NCI-H2196 treated with DMSO at 0.1 percent for 48 hours (cell line): Measurements from ENCODE around the gene ADAMTS19.
"Not testable (repeated sequence)": the region's sequence is repeated elsewhere in the genome, so short reads cannot be mapped to it uniquely, and the experiment has no call there.

Source experiments
- DNase-seq: peaks from one replicate; lab custom pipeline; 2025; ENCODE audit not compliant: unreplicated experiment; lab: John Stamatoyannopoulos, UW

The ADAMTS19 gene

DNA sequence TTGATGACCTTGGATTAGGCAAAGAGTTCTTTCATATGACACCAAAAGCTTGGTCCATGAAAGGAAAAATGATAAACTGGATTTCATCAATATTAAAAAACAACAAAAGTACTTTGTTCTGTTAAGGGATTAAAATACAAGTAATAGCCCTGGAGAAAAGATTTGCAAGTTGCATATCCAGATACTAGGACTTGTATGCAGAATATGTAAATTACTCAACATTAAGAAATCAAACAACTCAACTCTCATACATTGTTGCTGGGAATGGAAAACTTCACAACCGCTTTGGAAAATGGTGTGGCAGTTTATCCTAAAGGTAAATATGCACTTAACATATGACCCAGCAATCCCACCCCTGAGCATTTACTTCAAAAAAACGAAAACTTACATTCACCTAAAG is 112.0 kb downstream of the ADAMTS19 start:
- no peak for DNase-seq

DNA sequence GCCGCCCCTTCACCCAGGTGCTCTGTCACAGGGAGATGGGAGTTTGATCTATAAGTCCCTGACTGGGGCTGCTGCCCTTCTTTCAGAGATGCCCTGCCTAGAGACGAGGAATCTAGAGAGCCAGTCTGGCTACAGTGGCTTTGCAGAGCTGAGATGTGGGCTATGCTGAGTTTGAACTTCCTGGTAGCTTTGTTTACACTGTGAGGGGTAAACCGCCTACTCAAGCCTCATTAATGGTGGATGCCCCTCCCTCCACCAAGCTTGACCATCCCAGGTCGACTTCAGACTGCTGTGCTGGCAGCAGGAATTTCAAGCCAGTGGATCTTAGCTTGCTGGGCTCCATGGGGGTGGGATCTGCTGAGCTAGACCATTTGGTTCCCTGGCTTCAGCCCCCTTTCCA is 124.4 kb downstream of the ADAMTS19 start:
- not testable (repeated sequence) for DNase-seq

DNA sequence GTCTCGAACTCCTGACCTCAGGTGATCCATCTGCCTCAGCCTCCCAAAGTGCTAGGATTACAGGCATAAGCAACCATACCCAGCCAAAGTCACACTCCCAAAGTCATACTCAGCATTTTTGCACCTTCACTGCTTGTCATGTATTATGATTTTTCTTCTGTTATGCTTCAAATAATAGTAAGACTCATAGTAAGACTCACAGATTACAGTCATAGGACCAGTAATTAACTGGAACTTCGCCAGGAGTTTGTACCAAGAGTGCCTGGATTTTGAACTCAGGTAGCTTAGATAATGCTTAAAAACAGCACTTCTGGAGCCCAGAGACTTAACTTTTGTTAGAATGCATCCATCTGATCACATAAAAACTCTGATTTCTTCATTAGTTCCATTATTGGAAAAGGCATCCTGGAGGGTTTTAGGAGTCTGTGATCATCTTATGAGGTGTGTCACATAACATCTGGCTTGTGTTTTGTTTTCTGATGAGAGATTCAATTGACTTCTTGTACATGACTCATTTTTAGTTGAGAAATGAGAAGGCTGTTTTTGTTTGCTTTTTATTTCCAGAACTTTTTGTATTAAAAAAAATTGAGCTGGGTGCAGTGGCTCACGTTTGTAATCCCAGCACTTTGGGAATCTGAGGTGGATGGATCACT is 131.5 kb downstream of the ADAMTS19 start:
- no peak for DNase-seq

DNA sequence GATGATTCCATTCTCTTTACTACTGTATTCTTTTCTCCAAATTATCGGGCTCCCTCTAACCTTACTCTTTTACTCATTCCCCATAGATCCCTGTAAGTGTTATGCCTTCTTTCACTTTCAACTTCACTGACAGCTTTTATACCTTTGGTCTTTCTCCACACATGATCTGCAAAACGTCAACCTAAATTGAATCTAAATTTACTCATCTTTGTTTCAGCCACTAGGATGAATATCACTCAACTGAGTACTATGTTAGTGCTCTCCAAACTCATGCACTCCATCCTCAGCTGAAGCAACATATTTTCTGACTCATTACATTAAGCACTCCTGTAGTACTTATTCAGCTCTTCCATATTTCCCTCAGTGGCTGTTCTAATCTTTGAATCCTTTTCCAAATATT is 133.4 kb downstream of the ADAMTS19 start:
- DNase-seq = no peak

DNA sequence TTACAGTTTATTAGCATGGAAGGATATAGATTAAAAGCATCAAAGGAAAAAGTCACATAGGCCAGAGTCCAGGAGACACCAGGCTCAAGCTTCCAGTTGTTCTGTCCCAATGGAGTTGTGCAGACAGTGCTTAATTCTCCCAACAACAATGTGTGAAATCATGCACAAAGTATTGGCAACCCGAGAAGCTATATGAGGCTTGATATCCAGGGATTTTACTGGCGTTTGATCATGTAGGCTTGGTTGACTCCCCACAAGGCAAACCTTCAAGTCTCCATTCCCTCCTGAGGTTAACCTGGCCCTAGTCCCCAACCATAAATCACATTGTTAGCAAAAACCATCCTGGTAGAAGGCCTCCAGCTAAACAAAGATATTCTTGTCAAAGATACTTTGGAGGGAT is 141.5 kb downstream of the ADAMTS19 start:
- no peak for DNase-seq

DNA sequence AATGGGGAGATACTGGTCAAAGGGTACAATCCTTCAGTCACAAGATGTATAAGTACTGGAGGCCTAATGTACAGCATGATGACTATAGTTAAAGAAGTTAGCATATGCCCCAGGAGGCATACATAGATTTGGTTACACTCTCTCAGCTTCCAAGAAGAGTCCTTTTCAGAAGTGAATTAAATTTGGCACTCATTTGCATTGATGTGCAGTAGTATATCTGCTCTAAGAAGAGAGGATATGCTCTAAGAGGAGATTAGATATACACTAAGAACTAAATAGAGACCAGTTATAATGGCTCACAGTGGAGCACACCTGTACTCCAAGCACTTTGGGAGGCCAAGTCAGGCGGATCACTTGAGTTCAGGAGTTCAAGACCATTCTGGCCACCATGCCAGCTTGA is 148.3 kb downstream of the ADAMTS19 start:
- no peak for DNase-seq

DNA sequence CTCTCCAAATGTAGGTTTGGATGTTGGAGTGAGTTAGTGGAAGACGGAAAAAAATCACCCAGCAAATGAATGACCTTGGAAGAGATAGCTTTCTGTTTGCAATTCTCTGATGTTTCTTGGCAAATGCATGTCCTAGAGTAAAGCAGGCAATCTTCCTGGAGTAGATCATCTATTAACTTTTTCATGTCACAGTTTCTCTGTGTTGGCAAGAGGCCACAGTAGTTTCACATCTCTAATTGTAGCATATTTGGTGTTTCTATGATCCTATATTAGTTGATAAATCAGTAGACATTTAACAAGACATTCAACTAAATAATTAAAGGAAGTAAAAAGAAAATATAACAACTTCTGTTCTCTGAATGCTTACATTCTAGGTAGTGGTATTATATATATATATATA is 149.6 kb downstream of the ADAMTS19 start:
- DNase-seq = no peak

DNA sequence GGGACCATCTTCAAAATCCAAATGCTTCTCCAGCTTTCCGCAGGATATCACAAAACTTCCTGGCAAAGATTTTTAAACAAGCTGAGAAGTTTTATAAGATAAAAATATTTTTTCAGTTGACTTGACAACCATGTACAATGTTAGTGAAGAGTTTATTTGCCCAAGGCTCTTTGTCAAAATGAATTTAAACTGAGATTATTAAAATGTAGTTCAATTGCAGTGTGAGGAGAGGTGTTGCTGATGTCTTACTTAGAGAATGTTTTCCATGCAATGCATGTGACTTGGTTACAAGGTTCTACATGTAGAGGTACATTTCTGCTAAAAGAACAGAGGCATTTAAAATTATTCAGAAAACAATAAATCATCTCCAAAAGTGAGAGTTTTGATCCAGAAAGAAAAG is 156.4 kb downstream of the ADAMTS19 start:
- no peak for DNase-seq

DNA sequence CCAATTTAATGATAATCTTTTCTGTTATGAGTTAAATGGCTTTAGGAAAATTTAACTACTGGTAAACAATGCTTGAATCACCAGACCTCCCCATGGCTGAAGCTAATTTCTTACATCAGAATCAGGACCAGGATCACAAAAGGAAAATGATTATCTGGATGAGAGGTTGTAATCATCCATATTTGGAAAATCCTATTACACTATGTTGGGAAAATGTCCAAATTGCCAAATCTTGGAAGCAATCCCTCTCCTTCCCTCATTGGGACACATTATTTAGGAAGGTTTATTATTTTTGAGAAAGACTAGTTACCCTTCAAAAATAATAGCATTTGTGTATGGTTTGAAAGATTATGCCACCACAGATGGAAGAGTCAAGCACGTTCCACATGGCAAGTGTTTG is 157.1 kb downstream of the ADAMTS19 start:
- DNase-seq = no peak

DNA sequence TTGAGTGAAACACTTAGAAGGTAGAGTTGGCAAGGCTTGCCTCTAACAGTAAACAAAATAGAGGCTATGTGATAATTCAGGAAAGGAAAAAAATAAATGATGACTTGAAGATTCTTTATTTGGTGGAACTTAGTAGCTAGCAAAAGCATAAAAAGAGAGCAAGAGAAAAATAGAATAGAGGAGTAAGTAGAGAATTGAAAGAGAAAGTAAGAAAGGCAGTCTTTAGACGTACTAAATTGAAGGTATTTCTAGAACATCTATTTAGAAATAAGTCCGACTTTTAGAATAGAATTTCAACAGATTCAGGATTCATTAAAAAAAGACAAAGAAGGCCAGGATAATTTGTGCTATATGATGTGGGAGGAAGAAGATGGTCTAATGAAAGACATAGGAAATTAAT is 159.7 kb downstream of the ADAMTS19 start:
- DNase-seq = no peak

DNA sequence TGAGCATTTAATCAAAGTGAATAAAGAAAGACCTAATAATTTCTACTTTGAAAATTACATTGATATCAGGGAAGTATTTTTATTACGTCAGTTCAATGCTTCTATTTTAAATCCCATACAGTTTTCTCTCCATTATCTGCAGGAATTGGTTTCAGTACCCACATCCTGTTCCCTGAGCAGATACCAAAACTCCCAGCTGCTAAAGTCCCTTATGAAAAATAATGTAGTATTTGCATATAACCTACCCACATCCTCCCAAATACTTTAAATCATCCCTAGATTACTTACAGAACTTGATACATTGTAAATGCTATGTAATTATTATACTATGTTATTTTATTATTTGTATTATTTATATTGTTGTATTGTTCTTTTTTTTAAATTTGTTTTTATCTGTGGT is 162.4 kb downstream of the ADAMTS19 start:
- no peak for DNase-seq

DNA sequence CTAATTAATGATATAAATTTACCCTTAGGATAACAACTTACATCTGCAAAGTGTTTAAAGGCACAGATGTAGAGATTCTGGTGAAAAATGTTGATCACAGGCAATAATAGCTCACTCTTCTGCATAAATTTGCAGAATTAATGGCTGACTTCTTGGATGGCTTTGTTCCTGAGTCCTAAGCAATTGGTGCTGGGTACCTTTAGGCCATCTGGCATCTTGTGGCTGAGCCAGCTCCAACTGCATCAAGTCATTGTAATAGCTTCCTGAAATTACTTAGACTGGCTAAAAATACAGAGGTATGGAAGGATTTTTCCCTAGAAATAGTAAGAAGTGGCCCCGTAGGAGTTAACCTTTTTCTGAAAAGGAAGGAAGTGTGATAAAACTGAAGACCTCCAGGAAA is 169.5 kb downstream of the ADAMTS19 start:
- no peak for DNase-seq

DNA sequence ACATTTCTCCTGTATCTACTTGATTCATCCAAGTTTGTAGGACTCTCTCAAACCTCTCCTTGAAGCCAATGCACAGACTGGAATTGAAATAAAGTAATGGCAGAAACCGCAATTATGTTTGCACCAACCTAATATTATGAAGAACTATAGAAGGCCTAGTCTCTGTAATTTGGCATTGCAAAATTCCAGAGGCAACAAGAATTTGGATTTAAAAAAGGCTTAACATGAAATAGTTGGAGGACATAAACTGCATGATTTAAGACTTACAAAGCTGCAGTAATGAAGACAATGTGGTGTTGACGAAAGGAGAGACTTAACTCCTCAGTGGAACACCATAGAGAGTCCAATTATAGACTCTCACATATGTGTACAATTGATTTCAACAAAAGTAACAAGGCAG is 170.0 kb downstream of the ADAMTS19 start:
- no peak for DNase-seq

DNA sequence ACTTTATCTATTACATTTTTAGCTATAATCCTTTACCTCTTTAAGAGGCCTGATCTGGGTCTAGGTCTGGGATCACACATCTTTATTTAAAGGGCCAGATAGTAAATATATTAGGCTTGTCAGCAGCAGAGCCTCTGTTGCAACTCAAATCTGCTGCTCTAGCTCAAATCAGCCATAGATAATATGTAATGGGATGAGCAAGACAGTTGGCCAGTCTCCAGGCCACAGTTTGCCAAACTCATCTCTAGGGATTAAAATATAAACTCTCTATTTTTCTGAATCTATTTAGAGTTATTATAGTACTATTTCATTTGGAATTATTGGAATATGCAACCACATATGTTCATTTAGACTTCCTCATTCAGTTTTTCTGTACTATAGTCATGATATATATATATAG is 171.9 kb downstream of the ADAMTS19 start:
- no peak for DNase-seq

DNA sequence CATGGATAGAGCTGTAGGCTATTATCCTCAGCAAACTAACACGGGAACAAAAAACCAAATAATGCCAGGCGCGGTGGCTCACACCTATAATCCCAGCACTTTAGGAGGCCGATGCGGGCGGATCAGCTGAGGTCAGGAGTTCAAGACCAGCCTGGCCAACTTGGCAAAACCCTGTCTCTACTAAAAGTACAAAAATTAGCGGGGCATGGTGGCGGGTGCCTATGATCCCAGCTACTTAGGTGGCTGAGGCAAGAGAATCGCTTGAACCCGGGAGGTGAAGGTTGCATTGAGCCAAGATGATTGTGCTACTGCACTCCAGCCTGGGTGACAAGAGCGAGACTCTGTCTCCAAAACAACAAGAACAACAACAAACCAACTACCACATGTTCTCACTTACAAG is 177.4 kb downstream of the ADAMTS19 start:
- DNase-seq = not testable (repeated sequence)

DNA sequence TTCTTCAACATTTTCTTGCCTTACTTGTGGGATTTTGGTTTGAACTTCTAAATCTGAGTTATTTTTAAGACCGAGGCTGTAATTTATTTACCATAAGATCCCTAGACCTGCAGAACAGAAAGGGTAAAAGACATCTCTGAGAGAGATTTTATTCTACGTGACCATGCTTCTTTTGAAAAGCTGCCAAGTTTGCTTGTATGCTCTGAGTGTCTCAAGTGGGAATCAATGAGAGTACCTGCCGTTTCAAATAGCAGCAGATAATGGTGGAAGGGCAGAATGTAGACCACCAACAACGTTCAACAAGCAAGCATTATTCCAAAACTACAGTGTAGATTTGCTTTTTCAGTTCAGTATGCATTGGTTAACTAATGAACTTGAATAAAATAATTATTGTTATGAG is 179.2 kb downstream of the ADAMTS19 start:
- DNase-seq = no peak

DNA sequence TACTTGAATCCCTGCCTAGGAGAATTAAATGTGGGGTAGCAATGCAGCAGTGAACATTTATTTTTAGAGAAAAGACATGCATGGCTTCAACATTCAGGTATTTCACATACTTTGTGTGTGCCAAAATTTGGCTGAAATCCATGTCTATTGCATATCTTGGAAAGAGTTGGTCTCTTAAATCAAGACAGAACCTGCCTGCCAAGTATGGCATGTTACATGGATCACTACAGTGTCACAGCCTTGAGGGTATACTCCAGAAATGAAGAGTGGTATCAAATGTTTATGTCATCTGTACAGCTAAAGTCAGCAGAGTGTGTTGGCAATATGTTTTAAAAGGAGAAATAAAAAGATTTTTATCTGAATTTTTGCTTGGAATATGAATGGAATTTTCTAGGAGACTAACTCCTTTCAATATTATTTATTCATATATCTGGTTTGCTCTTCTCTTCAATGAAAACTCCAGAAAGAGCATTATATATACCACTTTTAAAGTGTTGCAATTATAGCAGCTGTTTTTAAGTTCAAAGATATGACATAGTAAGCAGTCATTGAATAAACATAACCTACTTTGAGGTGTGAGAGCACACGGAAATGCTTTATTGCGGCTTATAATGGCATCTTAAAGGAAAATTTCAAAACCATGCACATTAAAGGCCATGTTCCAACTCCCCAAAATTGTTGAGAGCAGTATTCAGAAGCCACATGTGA is 192.4 kb downstream of the ADAMTS19 start:
- no peak for DNase-seq

DNA sequence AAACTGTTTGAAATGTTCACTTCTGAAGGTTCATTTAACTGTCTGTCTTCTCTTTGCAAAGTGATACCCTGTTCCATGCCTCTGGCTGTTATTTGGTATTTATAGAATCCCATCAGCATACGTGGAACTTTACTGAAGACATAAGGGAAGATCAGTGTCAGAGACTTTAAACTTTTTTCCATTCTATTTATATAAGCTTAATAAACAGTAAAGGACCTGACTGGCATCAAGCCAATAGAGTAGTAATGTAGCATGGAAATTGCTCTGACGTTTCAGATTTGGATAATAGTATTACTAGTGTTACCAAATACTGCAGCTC is 192.9 kb downstream of the ADAMTS19 start:
- DNase-seq = no peak

DNA sequence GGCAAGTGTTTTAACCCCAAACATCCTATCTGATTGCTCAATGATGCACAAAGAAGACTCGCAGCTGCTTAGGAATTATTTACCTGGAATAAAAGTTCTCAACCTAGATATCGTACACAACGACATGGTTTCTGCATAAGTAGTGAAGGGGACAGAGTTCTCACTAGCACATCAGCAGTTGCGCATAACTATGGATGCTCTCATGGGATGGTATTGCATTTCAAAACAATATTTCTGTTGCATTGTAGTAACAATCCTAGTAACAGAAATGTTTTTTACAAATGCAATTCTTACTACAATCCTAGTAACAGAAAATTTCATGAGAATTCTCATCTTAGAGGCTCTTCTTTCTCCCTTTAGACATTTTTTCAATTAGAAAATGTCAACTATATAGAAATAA is 193.3 kb downstream of the ADAMTS19 start:
- no peak for DNase-seq

DNA sequence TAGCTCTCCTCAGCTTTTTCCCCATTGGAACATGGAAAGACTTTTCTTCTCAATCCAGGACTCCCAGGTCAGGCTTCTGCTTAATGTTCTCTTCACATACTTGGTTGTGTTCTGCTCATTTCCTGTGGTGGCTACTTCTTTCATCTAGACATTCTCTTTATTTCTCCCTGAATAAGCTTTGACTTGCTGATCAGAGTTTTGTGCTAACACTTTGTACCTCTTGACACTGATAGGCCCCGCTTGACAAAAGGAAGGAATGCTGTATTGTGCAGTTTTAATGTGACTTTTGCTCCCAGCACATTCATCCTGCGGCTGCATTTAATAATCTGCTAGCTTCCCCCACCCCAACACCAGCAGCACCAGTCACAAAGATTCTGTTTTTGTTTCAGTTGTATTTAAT is 196.9 kb downstream of the ADAMTS19 start:
- no peak for DNase-seq

DNA sequence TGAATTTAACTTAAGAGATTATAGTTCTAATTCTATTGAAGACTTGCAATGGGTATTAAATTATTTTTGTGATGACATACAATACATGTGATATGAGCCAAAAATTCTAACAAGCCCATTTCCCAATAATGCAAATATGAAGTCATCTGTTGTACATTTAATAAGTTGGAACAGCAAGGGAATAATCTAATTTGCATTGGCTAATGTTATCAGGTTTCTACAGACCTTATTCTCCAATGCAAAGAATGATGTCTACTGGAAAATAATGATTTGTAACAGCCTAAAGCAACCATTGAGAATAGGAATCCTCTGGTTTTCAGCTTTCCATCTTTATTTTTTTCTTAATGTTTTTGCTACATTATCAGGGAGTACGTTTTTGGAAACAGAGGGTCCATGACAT is 198.7 kb downstream of the ADAMTS19 start:
- DNase-seq = no peak

DNA sequence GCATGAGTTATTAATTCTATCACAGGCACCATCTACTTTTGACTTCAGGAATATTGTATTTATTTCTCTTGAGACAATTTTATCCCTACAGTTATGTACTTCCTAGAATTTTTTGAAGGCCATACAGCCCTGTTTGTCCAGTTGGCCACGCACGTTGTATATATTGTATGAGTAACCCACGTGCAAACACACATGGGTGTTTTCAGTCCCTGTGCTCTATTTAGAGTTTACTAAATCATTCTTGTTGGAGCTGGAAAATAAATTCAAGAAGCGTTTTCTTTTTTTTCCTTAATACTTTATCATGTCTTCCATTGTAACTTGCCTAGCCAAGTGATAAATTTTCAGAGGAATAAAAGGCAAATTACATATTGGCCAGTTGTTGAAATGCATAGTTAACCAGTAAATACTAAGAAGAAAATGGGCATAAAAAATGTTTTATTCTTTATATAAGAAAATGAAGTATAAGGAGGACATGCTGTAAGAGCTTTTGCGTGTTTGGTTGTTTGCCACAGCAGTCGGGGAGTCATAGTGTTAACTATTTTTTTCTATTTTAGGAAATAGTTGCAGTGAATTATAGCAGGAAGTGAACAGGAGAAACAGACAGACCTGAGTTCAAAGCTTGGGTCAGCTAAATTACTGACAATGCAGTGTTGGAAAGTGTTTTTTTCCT is 201.4 kb downstream of the ADAMTS19 start:
- no peak for DNase-seq
